Prostate gland (tissue), 2 donors: ENCODE results near the gene ELAVL2.

Experiments
- POLR2A ChIP-seq: fragments of 450-650 bp; IDR thresholded peaks from one replicate; pipeline ENCODE4 v1.6.1; 2016; ENCODE audit warnings: antibody characterized with exemption, mild to moderate bottlenecking
- TF ChIP-seq, protein P1 (sequence below), 4 experiments: fragments of 200-600 bp in 2 of 4; fragments of 450-650 bp in 2 of 4; sonication (generic) in 2 of 4; IDR thresholded peaks; 1 replicate in 3 of 4; 2 replicates in 1 of 4; pipeline ENCODE4 v1.5.1; 2016 to 2019; ENCODE audit warnings: antibody characterized with exemption in 4 of 4, mild to moderate bottlenecking in 2 of 4, moderate library complexity in 2 of 4

DNA sequence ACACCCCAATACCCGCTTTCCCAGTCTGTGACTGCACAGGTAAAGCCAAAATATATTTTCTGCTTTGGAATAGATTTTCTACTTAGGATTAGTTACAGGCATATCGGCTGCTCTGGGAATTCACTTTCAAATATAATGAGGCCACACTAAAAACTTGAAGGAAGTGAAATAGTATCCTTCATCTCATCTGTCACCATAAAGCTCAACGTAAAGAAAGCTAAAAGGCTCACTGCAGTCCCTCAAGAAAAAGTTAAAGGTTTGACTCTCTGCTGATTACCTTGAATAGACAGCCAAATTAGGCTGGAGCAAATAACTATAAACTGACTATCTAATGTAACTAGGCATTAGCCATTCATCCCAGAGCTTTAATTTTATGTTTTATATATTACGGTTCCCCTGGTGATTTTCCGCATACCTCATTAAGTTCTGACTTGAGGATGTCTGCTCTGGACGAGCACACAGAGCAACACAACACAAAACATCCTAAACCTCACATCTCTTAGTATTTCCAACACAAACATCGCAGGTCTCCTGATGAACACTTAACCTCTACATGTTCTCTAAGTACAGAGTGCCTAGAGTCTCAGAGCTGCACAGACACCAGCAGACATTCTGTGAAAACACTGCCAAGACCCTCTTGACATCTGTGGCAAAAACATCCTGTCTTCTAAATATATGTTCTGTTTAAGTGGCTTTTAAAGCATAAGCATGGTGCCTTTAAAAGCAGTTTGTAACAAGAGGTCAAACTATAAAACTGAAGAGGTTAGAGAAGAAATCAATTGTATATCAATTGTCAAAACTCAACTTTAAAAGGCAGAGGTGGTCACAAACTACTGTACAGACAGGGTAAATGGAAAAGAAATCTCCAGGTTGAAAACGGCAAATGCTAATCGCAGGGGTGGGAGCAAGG lies 35.4 kb downstream of the ELAVL2 start:
- TF ChIP-seq, protein P1, sequence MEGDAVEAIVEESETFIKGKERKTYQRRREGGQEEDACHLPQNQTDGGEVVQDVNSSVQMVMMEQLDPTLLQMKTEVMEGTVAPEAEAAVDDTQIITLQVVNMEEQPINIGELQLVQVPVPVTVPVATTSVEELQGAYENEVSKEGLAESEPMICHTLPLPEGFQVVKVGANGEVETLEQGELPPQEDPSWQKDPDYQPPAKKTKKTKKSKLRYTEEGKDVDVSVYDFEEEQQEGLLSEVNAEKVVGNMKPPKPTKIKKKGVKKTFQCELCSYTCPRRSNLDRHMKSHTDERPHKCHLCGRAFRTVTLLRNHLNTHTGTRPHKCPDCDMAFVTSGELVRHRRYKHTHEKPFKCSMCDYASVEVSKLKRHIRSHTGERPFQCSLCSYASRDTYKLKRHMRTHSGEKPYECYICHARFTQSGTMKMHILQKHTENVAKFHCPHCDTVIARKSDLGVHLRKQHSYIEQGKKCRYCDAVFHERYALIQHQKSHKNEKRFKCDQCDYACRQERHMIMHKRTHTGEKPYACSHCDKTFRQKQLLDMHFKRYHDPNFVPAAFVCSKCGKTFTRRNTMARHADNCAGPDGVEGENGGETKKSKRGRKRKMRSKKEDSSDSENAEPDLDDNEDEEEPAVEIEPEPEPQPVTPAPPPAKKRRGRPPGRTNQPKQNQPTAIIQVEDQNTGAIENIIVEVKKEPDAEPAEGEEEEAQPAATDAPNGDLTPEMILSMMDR (IDR thresholded peaks at IDR 0.05) = no peak
- TF ChIP-seq POLR2A = no peak
